ENCODE data around the gene CCNQ. TPM values are rescaled to one million over a fixed set of nuclear protein-coding genes. Genes with fewer than 3 reads are reported as not detected.

The CCNQ gene
- total and polyA plus RNA-seq, 8 donors: 10.8 to 18.7 (median 13.6) TPM

DNA sequence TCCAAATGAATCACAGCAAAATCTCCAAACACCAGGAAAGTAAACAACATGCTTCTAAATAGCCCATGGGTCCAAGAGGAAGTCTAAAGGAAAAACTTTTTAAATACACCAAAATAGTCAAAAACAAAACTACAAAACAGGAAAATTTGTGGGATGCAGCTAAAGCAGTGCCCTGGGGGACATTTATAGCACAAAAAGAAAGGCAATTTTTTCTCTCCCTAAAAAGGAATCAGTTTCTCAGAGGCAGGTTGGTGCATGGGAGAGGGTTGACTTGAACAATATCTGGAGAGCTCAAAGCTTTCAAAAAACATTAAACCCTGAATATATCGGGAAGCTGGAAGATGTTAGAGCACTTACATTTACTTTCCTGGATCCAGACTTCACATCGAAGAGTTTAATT, 32.4 kb upstream of the CCNQ start:
- no peaks in the 10 kb centered on the region for H3K27me3 ChIP-seq
- H3K4me1 ChIP-seq: no peaks in the 10 kb centered on the region
- ATAC-seq: no peak
- TF ChIP-seq, protein P1, sequence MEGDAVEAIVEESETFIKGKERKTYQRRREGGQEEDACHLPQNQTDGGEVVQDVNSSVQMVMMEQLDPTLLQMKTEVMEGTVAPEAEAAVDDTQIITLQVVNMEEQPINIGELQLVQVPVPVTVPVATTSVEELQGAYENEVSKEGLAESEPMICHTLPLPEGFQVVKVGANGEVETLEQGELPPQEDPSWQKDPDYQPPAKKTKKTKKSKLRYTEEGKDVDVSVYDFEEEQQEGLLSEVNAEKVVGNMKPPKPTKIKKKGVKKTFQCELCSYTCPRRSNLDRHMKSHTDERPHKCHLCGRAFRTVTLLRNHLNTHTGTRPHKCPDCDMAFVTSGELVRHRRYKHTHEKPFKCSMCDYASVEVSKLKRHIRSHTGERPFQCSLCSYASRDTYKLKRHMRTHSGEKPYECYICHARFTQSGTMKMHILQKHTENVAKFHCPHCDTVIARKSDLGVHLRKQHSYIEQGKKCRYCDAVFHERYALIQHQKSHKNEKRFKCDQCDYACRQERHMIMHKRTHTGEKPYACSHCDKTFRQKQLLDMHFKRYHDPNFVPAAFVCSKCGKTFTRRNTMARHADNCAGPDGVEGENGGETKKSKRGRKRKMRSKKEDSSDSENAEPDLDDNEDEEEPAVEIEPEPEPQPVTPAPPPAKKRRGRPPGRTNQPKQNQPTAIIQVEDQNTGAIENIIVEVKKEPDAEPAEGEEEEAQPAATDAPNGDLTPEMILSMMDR (IDR thresholded peaks at IDR 0.05): no peak
- no peak overlapping the region for H3K4me3 ChIP-seq
- DNase-seq: no peak
- no peaks in the 10 kb centered on the region for H3K9me3 ChIP-seq
- no peak overlapping the region for H3K27ac ChIP-seq
- H3K36me3 ChIP-seq: no peaks in the 10 kb centered on the region
- intact Hi-C loops (cut with DNase I): no loop called here

DNA sequence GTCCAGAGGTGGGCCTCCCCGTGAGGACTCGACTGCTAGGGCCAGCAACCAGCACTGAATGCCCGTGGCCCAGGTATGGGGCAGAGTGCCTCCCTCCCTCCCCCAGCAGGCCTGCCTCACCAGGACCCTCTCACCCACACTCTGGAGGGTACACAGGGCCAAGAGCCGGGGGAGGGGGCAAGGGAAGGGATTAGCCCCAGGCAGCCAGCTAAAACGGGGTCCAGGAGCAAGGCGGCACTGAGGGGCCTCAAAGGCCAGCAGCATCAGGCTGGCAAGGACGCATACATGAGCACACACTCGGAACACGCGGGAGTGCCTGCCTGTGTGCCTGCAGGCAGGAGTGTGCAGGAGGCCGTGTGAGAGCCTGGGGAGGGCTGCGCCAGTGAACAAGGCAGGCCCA, 29.7 kb upstream of the CCNQ start:
- Histone ChIP-seq H3K4me1 (no peaks in the 10 kb centered on the region), H3K27me3 (no peaks in the 10 kb centered on the region), H3K27ac (no peak overlapping the region), H3K36me3 (no peaks in the 10 kb centered on the region), H3K4me3 (no peak overlapping the region), H3K9me3 (no peaks in the 10 kb centered on the region)
- intact Hi-C loops (cut with DNase I): no loop called here
- ATAC-seq (no peak), DNase-seq (peak in 2 of 4 donors; percentile 26 to 28)
- TF ChIP-seq, protein P1 (IDR thresholded peaks at IDR 0.05): no peak

DNA sequence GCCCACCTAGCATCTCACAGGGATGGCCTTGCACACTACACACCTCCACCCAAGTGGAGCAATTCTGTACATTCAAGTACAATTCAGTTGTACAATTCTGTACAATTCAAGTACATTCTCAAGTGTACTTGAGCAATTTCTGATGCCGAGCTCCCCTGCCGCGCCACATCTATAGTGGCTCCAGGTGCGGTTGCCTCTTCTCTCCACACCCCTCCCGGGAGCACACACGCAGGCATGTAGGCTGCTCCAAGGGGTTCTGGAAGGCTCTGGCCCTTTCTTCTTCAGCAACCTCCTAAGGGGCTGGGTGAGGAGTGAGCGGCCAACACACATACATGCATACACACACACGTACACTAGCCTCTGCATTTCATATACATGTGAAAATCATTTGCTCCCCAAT, 29.2 kb upstream of the CCNQ start:
- Histone ChIP-seq H3K27ac (no peak overlapping the region), H3K27me3 (no peaks in the 10 kb centered on the region), H3K36me3 (no peaks in the 10 kb centered on the region), H3K4me1 (no peaks in the 10 kb centered on the region), H3K4me3 (no peak overlapping the region), H3K9me3 (no peaks in the 10 kb centered on the region)
- ATAC-seq (peak; percentile 60), DNase-seq (peak in 2 of 4 donors; percentile 20 to 31)
- TF ChIP-seq, protein P1 (IDR thresholded peaks at IDR 0.05): no peak
- intact Hi-C loops (cut with DNase I): no loop called here

DNA sequence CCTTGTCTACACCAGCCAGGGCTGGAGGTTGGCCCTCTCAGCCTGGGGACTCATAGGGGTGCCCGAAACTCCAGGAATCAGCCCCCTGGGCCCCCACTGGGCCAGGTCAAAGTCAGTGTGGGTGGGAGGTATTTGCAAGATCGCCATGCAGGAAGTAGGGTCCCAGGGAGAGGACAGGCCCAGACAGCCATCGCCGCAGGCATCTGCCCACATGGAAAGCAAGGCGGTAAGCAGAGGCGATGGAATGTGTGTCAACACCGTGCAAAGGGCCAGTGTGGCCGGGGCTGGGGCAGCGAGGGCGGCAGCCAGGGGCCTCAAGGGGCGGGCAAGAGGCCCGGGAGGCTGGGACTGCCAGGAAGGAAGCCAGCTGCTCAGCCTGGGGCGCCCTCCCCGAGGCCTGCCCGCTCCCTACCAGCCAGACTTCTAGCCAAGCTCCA, 28.8 kb upstream of the CCNQ start:
- Histone ChIP-seq H3K36me3 (no peaks in the 10 kb centered on the region), H3K4me1 (no peaks in the 10 kb centered on the region), H3K27me3 (no peaks in the 10 kb centered on the region), H3K4me3 (no peak overlapping the region), H3K9me3 (no peaks in the 10 kb centered on the region), H3K27ac (no peak overlapping the region)
- peak; percentile 86 for ATAC-seq
- intact Hi-C loops (cut with DNase I): no loop called here
- TF ChIP-seq, protein P1 (IDR thresholded peaks at IDR 0.05): no peak
- peak in 3 of 4 donors; percentile 19 to 60 (median 41) for DNase-seq

DNA sequence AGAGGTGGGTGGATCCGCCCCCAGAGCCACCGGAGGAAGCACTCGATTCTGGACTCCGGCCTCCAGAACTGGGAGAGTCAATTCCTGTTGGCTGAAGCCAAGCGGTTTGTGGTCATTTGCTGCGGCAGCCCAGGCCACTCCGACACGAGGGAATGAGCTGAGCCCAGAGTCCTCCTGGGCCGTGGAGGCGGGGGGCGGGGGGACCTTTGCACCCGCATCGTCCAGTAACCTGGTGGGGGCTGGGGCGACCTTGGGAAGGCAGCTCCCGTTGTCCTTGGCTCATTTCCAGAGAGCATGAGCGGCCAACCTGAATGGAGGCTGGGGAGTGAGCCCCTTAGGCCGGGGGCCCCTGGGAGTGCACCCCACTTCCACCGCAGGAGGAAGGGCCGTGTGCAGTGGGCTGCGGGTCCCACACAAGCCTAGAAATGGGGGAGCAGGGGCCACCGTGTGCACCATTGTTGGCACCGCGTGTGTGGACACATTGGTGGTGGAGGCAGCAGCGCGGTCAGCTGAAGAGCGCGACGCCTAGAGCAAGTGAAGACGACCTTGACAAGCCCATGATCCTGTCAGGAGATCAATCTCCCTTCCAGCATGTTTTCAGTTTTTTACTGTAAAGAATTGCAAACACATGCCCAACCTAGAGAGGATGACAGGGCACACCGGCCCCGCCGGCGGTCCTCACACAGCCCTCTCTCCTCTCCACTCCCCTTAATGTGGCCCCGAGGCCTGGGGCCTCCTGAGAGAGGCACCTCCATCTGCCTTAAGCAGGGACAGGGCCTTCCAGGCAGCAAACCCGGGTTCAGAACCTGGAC, 28.1 kb upstream of the CCNQ start:
- Histone ChIP-seq H3K4me3 (no peak overlapping the region), H3K36me3 (no peaks in the 10 kb centered on the region), H3K27me3 (no peaks in the 10 kb centered on the region), H3K9me3 (no peaks in the 10 kb centered on the region), H3K27ac (no peak overlapping the region), H3K4me1 (no peaks in the 10 kb centered on the region)
- ATAC-seq (no peak), DNase-seq (peak in 2 of 4 donors; percentile 24 to 41)
- intact Hi-C loops (cut with DNase I): no loop called here
- TF ChIP-seq, protein P1 (IDR thresholded peaks at IDR 0.05): no peak
